OCI-LY3 (cell line): ENCODE results near the gene NTRK2.

Source experiments
- CTCF ChIP-seq: fragments of 200-600, 300-600 bp; sonication (generic); IDR thresholded peaks from 2 replicates; pipeline ENCODE4 v1.5.1; 2014; ENCODE audit warnings: antibody characterized with exemption, low read length, low read depth
- EZH2phosphoT487 ChIP-seq: fragments of 200-600 bp; shearing (Covaris generic); IDR thresholded peaks from 2 replicates; pipeline ENCODE4 v1.6.1; 2018; ENCODE audit warnings: antibody characterized with exemption, mixed run types, low read depth

DNA sequence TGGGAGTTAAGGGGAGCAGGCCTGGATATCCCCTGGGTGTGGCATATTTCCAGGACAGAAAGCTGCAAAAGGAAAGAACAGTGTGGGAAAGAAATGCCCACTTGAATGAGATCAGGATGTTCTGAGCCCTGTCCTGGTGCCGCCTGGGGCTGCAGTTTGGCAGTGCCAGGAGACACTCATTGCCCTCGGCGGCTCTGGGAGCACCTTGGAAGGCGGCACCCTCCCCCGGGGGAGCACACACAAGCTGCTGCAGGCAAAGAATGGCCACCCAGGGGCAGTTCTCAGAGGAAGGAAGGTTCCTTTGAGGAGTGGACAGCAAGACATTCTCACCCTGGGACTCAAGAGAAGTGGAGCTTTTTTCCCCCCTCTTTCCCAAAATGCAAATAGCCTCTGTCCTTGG, 305.3 kb downstream of the NTRK2 start:
- TF ChIP-seq EZH2phosphoT487 (no peak), CTCF (no peak)
